Panc1 (cell line): ENCODE measurements around the gene AZGP1. TPM values are rescaled to one million over a fixed set of nuclear protein-coding genes. Genes with fewer than 3 reads are reported as not detected.
"Not testable (repeated sequence)": the region's sequence is repeated elsewhere in the genome, so short reads cannot be mapped to it uniquely, and the experiment has no call there.

Source experiments
- ATAC-seq: fragments of 200-7000 bp; cut with Tn5 transposase; 2 replicates; pipeline ENCODE4 v1.9.1; 2020; ENCODE audit warnings: mild to moderate bottlenecking, moderate library complexity
- BruUV-seq: library from RNA; stranded (reverse); fragments of 400-500 nt; replicated peaks from 2 replicates; lab custom pipeline; 2021; lab: Mats Ljungman, UMichigan
- CTCF ChIA-PET: fragments of 300-600 bp; sonication (Branson Sonifier 250); formaldehyde crosslinking; loops from one replicate; lab custom pipeline; 2022; ENCODE audit warnings: antibody characterized with exemption; lab: Charles Lee
- POLR2A ChIA-PET: fragments of 300-600 bp; sonication (Branson Sonifier 250); formaldehyde crosslinking; loops from one replicate; lab custom pipeline; 2022; ENCODE audit warnings: antibody characterized with exemption; lab: Charles Lee
- DNase-seq: peaks from one replicate; pipeline ENCODE4 v3.0.0-alpha.2; 2010; ENCODE audit warnings: low read depth, low spot score
- H3K27ac ChIP-seq: 2 replicates; pipeline ENCODE4 v1.5.1; 2011; ENCODE audit warnings: mild to moderate bottlenecking, low read length, inconsistent platforms
- H3K27me3 ChIP-seq: fragments of 200-500 bp; sonication (Bioruptor generic); 2 replicates; pipeline ENCODE4 v1.6.0; 2014; ENCODE audit warnings: low read length, inconsistent platforms; ENCODE audit not compliant: control insufficient read depth, insufficient read depth
- H3K36me3 ChIP-seq: fragments of 200-500 bp; sonication (Bioruptor generic); 2 replicates; pipeline ENCODE4 v1.5.1; 2014; ENCODE audit warnings: inconsistent platforms, mild to moderate bottlenecking, low read length, moderate library complexity; ENCODE audit not compliant: control insufficient read depth, insufficient read depth
- H3K4me1 ChIP-seq: 2 replicates; pipeline ENCODE4 v1.5.1; 2011; ENCODE audit warnings: inconsistent platforms, mild to moderate bottlenecking, low read length, moderate library complexity; ENCODE audit not compliant: control insufficient read depth, insufficient read depth
- H3K4me3 ChIP-seq, 2 experiments: 2 replicates each; pipeline ENCODE4 v1.5.1; 2011 to 2012; ENCODE audit warnings: low read depth in 2 of 2, low read length in 2 of 2, mild to moderate bottlenecking in 2 of 2, inconsistent platforms in 1 of 2, moderate library complexity in 1 of 2
- H3K9me3 ChIP-seq: fragments of 200-500 bp; sonication (Bioruptor generic); 2 replicates; pipeline ENCODE4 v1.5.1; 2014; ENCODE audit warnings: low read depth, mild to moderate bottlenecking, inconsistent platforms, low read length, moderate library complexity; ENCODE audit not compliant: control insufficient read depth, insufficient read depth
- POLR2AphosphoS5 ChIP-seq: IDR thresholded peaks from 2 replicates; pipeline ENCODE4 v1.6.1; 2012; ENCODE audit warnings: mild to moderate bottlenecking, low read depth, low read length, moderate library complexity
- SIN3A ChIP-seq: IDR thresholded peaks from 2 replicates; pipeline ENCODE4 v1.6.1; 2012; ENCODE audit warnings: low read depth, mild to moderate bottlenecking, low read length, moderate library complexity, borderline replicate concordance; ENCODE audit not compliant: insufficient read depth
- TCF7L2 ChIP-seq: IDR thresholded peaks from 2 replicates; pipeline ENCODE4 v1.6.1; 2011; ENCODE audit warnings: mild to moderate bottlenecking, low read depth, low read length, inconsistent platforms
- in situ Hi-C: cut with HindIII; loops from 2 replicates; pipeline ENCODE4 v1.10.0; 2016; ENCODE audit warnings: low sequenced_read_pairs, low pct_unique_long_range_greater_than_20kb
- intact Hi-C: fragments of 100-400 bp; cut with micrococcal nuclease; formaldehyde crosslinking; loops from one replicate; pipeline ENCODE4 v1.10.0; 2022; ENCODE audit not compliant: unreplicated experiment
- total RNA-seq: library from RNA; stranded (reverse); gene quantifications from one replicate; pipeline ENCODE4 v1.2.1, GENCODE V29; 2021; ENCODE audit not compliant: unreplicated experiment
- TF ChIP-seq, protein P1 (sequence below): fragments of 450-650 bp; IDR thresholded peaks from 2 replicates; pipeline ENCODE4 v1.5.1; 2017; ENCODE audit warnings: mild to moderate bottlenecking
- TF ChIP-seq, protein P2 (sequence below), 2 experiments: IDR thresholded peaks; 2 replicates each; pipeline ENCODE4 v1.6.1; 2011 to 2012; ENCODE audit warnings: low read depth in 2 of 2, control low read depth in 1 of 2, low read length in 1 of 2, mild to moderate bottlenecking in 1 of 2, moderate library complexity in 1 of 2; ENCODE audit not compliant: insufficient read depth in 1 of 2

The AZGP1 gene
- total RNA-seq, 1 experiment from 2014 or later = 0.49 TPM

DNA sequence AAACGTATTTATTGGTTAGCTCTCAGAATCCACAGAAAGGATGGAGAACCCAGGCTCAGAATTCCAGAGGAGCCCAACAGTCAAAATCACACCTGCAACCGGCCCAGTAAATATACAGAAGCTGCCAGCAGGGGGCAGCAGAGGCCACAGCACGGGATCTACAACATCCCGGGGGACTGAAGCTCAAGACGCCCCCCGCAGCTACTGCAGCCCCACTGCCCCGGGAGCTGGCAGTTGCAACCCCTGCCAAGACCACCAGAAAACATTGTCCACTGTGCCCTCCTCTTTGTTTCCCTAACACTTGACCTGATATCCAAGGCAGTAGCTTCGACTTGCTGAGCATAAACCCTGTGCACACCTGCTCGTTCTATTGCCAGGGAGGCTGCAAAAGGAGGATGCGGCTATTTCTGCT lies 4.0 kb upstream of the AZGP1 start:
- TF ChIP-seq, protein P1, sequence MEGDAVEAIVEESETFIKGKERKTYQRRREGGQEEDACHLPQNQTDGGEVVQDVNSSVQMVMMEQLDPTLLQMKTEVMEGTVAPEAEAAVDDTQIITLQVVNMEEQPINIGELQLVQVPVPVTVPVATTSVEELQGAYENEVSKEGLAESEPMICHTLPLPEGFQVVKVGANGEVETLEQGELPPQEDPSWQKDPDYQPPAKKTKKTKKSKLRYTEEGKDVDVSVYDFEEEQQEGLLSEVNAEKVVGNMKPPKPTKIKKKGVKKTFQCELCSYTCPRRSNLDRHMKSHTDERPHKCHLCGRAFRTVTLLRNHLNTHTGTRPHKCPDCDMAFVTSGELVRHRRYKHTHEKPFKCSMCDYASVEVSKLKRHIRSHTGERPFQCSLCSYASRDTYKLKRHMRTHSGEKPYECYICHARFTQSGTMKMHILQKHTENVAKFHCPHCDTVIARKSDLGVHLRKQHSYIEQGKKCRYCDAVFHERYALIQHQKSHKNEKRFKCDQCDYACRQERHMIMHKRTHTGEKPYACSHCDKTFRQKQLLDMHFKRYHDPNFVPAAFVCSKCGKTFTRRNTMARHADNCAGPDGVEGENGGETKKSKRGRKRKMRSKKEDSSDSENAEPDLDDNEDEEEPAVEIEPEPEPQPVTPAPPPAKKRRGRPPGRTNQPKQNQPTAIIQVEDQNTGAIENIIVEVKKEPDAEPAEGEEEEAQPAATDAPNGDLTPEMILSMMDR = peak; percentile 95
- H3K27ac ChIP-seq, in situ Hi-C loops, H3K36me3 ChIP-seq, intact Hi-C loops, DNase-seq, H3K4me1 ChIP-seq, H3K4me3 ChIP-seq, H3K27me3 ChIP-seq, BruUV-seq, H3K9me3 ChIP-seq: not testable (repeated sequence)
- ChIA-PET POLR2A (interaction anchor here (0.5 kb wide), 1 partner anchor 413 kb away, joined by 3 read pairs; no protein-coding TSS in a partner anchor), CTCF (interaction anchor here (0.6 to 1.7 kb wide), 3 partner anchors 10 to 73 kb away, joined by 3 to 7 read pairs (median 4); no protein-coding TSS in a partner anchor)
- peak; percentile 89 for ATAC-seq

DNA sequence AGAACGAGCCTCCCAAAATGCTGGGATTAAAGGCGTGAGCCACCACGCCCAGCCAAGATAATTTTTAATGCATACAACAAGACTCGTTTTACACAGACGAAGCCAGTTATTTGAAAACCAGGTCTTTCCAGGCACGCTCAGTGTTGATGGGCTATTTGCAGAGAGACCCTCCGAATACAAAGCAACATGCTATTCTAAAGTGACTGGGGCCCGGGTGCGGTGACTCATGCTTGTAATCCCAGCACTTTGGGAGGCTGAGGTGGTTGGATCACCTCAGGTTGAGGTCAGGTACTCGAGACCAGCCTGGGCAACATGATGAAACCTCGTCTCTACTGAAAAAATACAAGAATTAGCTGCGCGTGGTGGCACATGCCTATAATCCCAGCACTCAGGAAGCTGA lies 795 bp upstream of the AZGP1 start:
- Histone ChIP-seq H3K36me3 (no peaks in the 10 kb centered on the region), H3K27ac (no peak overlapping the region), H3K27me3 (peaks cover 3% of the 10 kb centered on the region; the same call in 1 of the 2 replicates), H3K4me3 (no peak overlapping the region), H3K4me1 (no peaks in the 10 kb centered on the region), H3K9me3 (no peaks in the 10 kb centered on the region)
- ChIA-PET POLR2A (interaction anchor here (0.6 kb wide), 1 partner anchor 31 kb away, joined by 4 read pairs; no protein-coding TSS in a partner anchor), CTCF (no interaction called here)
- intact Hi-C loops = no loop called here
- DNase-seq = no peak
- no TSS peak for BruUV-seq
- ATAC-seq = no peak
- TF ChIP-seq, protein P1 = no peak
- no peak for TF ChIP-seq POLR2AphosphoS5
- no peak for TF ChIP-seq TCF7L2
- TF ChIP-seq SIN3A = no peak
- in situ Hi-C loops = no loop called here

DNA sequence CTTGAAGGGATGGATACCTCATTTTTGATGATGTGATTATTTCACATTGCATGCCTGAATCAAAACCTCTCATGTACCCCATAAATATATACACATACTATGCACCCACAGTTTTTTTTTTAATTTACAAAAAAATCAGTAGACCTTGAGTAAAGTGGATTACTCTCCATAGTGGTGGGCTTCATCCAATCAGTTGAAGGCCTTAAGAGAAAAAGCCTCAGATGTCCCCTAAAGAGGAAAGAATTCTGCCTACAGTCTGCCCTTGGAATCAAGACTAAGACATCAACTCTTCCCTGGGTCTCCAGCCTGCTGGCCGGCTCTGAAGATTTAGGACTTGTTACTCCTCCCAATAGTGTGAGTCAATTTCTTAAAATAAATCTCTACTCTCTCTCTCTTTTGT lies 1.1 kb downstream of the AZGP1 start:
- H3K9me3 ChIP-seq = no peaks in the 10 kb centered on the region
- in situ Hi-C loops (no loop called here), intact Hi-C loops (no loop called here)
- ATAC-seq (no peak), DNase-seq (no peak)
- H3K4me1 ChIP-seq = no peaks in the 10 kb centered on the region
- no peaks in the 10 kb centered on the region for H3K36me3 ChIP-seq
- POLR2A ChIA-PET = no interaction called here
- peaks cover 3% of the 10 kb centered on the region; the same call in 1 of the 2 replicates for H3K27me3 ChIP-seq
- H3K27ac ChIP-seq = no peak overlapping the region
- CTCF ChIA-PET = interaction anchor here (0.7 kb wide), 1 partner anchor 459 kb away, joined by 4 read pairs; no protein-coding TSS in a partner anchor
- no TSS peak for BruUV-seq
- no peak for TF ChIP-seq TCF7L2
- TF ChIP-seq, protein P2, sequence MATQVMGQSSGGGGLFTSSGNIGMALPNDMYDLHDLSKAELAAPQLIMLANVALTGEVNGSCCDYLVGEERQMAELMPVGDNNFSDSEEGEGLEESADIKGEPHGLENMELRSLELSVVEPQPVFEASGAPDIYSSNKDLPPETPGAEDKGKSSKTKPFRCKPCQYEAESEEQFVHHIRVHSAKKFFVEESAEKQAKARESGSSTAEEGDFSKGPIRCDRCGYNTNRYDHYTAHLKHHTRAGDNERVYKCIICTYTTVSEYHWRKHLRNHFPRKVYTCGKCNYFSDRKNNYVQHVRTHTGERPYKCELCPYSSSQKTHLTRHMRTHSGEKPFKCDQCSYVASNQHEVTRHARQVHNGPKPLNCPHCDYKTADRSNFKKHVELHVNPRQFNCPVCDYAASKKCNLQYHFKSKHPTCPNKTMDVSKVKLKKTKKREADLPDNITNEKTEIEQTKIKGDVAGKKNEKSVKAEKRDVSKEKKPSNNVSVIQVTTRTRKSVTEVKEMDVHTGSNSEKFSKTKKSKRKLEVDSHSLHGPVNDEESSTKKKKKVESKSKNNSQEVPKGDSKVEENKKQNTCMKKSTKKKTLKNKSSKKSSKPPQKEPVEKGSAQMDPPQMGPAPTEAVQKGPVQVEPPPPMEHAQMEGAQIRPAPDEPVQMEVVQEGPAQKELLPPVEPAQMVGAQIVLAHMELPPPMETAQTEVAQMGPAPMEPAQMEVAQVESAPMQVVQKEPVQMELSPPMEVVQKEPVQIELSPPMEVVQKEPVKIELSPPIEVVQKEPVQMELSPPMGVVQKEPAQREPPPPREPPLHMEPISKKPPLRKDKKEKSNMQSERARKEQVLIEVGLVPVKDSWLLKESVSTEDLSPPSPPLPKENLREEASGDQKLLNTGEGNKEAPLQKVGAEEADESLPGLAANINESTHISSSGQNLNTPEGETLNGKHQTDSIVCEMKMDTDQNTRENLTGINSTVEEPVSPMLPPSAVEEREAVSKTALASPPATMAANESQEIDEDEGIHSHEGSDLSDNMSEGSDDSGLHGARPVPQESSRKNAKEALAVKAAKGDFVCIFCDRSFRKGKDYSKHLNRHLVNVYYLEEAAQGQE (IDR thresholded peaks at IDR 0.05; ENCODE audit: insufficient read depth in 1 of 2, low read depth in 2 of 2, low read length in 1 of 2) = no peak
- TF ChIP-seq SIN3A = no peak
- no peak for TF ChIP-seq POLR2AphosphoS5
- TF ChIP-seq, protein P1 = no peak
- no peak overlapping the region for H3K4me3 ChIP-seq

DNA sequence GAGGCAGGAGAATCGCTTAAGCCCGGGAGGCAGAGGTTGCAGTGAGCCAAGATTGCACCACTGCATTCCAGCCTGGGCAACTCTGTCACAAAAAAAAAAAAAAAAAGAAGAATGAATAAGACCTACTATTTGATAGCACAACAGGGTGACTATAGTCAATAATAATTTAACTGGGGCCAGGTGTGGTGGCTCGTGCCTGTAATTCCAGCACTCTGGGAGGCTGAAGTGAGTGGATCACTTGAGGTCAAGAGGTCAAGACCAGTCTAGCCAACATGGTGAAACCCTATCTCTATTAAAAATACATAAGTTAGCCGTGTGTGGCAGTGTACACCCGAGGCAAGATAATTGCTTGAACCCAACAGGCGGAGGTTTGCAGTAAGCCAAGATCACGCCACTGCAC lies 2.0 kb downstream of the AZGP1 start:
- POLR2A ChIA-PET, CTCF ChIA-PET, H3K4me3 ChIP-seq, H3K9me3 ChIP-seq, ATAC-seq, H3K36me3 ChIP-seq, H3K27ac ChIP-seq, intact Hi-C loops, BruUV-seq, H3K4me1 ChIP-seq, DNase-seq, in situ Hi-C loops, H3K27me3 ChIP-seq: not testable (repeated sequence)
